ENCODE results near the gene MAP2K4.

DNA sequence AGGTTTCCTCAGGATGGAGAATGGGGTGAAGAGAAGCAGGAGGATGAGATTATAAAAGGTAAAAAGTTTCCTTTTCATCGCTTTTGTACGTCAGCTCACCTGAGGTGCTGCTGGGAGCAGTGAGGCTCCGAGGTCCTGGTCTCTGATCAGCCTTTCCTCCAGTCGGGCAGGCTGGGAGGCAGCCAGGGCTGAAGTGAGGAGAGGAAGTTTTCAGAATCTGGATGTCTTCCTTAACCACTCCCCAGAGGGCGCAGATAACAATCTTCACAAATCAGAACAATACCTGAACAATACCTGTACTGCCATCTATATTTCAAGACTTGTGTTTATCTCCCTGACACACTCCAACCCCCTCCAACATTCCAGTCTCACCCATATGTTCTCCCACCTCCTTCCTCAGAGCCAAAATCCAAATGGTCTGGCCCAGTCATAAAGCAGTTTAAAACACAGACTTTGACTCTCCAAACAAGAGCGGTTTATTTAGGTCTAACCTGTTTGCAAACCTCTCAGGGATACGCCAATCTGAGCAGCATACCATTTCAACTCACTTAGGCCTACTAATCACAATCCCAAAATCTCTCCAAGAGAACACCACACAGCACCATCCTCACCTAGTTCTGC lies 30.2 kb upstream of the MAP2K4 start:
- TF ChIP-seq POLR2AphosphoS5 (IDR thresholded peaks at IDR 0.05; ENCODE audit: low read depth, low read length) = no peak
- no peak for TF ChIP-seq TAF1 (IDR thresholded peaks at IDR 0.05; ENCODE audit: borderline replicate concordance, insufficient read depth, low read length)
